Renal pelvis (tissue), 12 donors: ENCODE measurements around the gene SLC43A3. TPM values are rescaled to one million over a fixed set of nuclear protein-coding genes. Genes with fewer than 3 reads are reported as not detected.

ENCODE experiments used
- DNase-seq: peaks from one replicate; pipeline ENCODE4 v3.0.0-alpha.2; 2013
- long read RNA-seq, 16 experiments: transcript quantifications; one replicate each; lab custom pipeline, GENCODE V29; 2026
- polyA plus RNA-seq, 3 donors: library from polyadenylated mRNA; unstranded; fragments of 120-200 nt; gene quantifications; one replicate each; pipeline ENCODE4 v1.2.1, GENCODE V29; 2013; ENCODE audit not compliant: insufficient read length in 3 of 3

SLC43A3 gene
- polyA plus RNA-seq, result 10 to 100 TPM; 20.3 to 25.0 (median 24.4) TPM
- long read RNA-seq, donor 1, partial matches to known transcripts, result 0 of 7 reads
- long read RNA-seq, donor 1, other reads (novel, unspliced or antisense), result 0 of 7 reads
- long read RNA-seq, donor 2, partial matches to known transcripts, result 0 of 7 reads
- long read RNA-seq, donor 2, other reads (novel, unspliced or antisense), result 0 of 7 reads
- long read RNA-seq, donor 3, partial matches to known transcripts, result 0 of 4 reads
- long read RNA-seq, donor 3, other reads (novel, unspliced or antisense), result 0 of 4 reads
- long read RNA-seq, donor 4, partial matches to known transcripts, result 0 of 6 reads
- long read RNA-seq, donor 4, other reads (novel, unspliced or antisense), result 0 of 6 reads
- long read RNA-seq, donor 5, partial matches to known transcripts, result 0 of 5 reads
- long read RNA-seq, donor 5, other reads (novel, unspliced or antisense), result 0 of 5 reads
- long read RNA-seq, donor 6, transcript SLC43A3-203 (14 exons, 2,617 nt), result major isoform, 5 of 10 reads
- long read RNA-seq, donor 6, transcript SLC43A3-226 (1 exons, 1,796 nt), result major isoform, 5 of 10 reads
- long read RNA-seq, donor 6, partial matches to known transcripts, result 0 of 10 reads
- long read RNA-seq, donor 6, other reads (novel, unspliced or antisense), result 0 of 10 reads
- long read RNA-seq, donor 7, transcript SLC43A3-226 (1 exons, 1,796 nt), result major isoform, 7 of 16 reads
- long read RNA-seq, donor 7, partial matches to known transcripts, result 5 of 16 reads
- long read RNA-seq, donor 7, other reads (novel, unspliced or antisense), result 0 of 16 reads
- long read RNA-seq, donor 8, partial matches to known transcripts, result 0 of 3 reads
- long read RNA-seq, donor 8, other reads (novel, unspliced or antisense), result 0 of 3 reads
- long read RNA-seq, donor 9, partial matches to known transcripts, result 0 of 2 reads
- long read RNA-seq, donor 9, other reads (novel, unspliced or antisense), result 0 of 2 reads
- long read RNA-seq, donor 10, transcript SLC43A3-226 (1 exons, 1,796 nt), result major isoform, 5 of 5 reads
- long read RNA-seq, donor 10, partial matches to known transcripts, result 0 of 5 reads
- long read RNA-seq, donor 10, other reads (novel, unspliced or antisense), result 0 of 5 reads
- long read RNA-seq, donor 11, partial matches to known transcripts, result 0 of 8 reads
- long read RNA-seq, donor 11, other reads (novel, unspliced or antisense), result 0 of 8 reads
- long read RNA-seq, donor 12, partial matches to known transcripts, result 0 of 3 reads
- long read RNA-seq, donor 12, other reads (novel, unspliced or antisense), result 0 of 3 reads
- long read RNA-seq, donor 13, partial matches to known transcripts, result 0 of 4 reads
- long read RNA-seq, donor 13, other reads (novel, unspliced or antisense), result 0 of 4 reads
- long read RNA-seq, donor 14, result 0 reads
- long read RNA-seq, donor 15, partial matches to known transcripts, result 0 of 7 reads
- long read RNA-seq, donor 15, other reads (novel, unspliced or antisense), result 0 of 7 reads
- long read RNA-seq, donor 16, partial matches to known transcripts, result 0 of 3 reads
- long read RNA-seq, donor 16, other reads (novel, unspliced or antisense), result 0 of 3 reads

DNA sequence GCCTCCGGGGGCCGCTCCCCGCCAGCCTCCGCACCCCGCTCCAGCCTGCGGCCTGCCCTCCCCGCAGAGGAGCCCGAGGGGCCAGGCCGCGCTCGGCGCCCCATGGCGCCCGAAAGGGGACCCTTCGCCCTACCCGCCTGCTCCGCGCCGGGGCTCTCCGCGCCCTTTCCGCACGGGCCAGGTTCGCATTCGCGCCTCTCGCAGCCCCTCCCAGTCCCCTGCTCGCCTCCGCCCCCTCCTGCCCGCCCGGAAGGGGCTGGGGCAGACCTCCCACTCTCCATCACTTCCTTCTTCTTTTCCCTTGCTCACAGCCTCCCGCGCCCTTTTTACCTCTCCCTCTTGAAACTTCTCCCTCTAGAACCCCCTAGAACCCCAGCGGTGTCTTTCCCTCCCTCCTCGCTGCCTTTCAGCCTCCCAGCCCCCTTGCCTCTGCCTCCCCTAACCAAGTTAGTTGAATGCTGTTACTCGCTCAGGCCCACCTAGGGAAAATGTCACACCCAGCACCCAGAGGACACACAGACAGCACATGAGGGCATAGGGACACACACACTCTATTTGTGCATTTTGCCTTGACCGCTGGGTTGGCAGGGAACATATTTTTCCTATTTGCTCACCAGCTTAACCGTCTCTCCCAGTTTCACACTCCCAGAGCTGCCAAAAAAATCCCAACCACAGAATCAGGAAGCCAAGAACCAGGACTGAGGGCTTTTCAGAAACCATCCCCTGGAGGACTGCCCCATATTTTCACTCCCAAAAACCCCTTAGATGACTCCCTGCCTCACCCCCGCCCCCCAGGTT is at the start of gene SLC43A3:
Gene SLC43A3, minus strand, starts transcription at position 193 of the 798 bp plus-strand sequence. CDS start 949 bp downstream, outside the sequence.
- peak; percentile 57 for DNase-seq

DNA sequence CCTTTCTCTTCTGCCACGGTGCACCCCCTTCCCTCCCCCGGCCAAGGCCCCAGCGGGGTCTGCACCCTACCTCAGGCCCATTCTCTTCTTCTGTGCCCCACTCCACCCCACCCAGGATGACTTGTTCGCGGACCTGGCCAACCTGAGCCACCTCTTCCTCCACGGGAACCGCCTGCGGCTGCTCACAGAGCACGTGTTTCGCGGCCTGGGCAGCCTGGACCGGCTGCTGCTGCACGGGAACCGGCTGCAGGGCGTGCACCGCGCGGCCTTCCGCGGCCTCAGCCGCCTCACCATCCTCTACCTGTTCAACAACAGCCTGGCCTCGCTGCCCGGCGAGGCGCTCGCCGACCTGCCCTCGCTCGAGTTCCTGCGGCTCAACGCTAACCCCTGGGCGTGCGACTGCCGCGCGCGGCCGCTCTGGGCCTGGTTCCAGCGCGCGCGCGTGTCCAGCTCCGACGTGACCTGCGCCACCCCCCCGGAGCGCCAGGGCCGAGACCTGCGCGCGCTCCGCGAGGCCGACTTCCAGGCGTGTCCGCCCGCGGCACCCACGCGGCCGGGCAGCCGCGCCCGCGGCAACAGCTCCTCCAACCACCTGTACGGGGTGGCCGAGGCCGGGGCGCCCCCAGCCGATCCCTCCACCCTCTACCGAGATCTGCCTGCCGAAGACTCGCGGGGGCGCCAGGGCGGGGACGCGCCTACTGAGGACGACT is 49.3 kb upstream of the SLC43A3 start:
- DNase-seq, result no peak

DNA sequence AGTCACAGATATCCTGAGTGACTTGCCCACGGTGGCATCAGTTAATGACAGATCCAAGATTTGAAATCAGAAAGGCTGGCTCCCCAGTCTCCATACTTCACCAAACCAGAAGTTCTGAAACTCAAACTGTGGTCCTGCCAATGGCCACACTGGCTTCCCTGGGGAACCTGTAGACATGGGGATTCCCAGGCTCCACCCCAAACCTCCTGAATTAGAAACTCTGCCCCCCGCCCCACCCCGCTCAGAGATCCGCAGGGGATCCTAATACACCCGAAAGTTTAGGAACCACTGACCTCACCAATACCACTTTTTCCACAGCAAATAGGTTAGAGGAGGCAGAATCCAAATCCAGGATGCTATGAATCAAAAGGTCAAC is 48.7 kb upstream of the SLC43A3 start:
- no peak for DNase-seq

DNA sequence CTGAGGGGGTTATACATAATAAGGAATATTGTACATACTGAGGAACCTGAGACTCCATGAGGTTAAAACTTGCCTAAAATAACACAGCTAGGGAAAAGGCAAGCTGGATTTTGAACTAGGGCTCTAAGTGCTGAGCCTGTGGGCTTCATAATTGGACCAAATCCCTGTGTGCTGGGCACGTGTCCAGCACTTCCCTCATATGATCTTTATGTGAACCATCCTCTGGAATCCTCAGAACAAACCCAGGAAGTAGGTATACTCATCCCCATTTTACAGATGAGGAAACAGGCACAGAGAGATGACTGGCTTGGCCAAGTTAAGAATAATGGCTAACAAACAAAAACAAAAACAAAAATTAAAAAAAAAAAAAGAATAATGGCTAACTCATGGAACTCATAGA is 48.3 kb upstream of the SLC43A3 start:
- no peak for DNase-seq

DNA sequence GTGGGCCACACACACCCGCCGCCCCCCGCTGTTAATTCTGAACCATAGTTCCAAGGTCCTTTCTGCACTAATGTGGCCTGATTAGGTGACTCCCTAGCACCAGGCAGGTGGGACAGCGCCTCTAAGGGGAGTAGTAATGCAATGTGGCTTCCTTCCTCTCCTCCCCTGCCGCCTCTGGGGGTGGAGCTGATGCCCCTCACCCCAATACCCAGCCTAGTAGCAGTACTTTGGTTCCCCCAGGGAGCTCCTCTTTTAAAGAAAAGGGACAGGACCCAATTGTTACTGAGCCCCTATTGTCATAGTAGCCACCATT is 47.8 kb upstream of the SLC43A3 start:
- DNase-seq, result no peak

DNA sequence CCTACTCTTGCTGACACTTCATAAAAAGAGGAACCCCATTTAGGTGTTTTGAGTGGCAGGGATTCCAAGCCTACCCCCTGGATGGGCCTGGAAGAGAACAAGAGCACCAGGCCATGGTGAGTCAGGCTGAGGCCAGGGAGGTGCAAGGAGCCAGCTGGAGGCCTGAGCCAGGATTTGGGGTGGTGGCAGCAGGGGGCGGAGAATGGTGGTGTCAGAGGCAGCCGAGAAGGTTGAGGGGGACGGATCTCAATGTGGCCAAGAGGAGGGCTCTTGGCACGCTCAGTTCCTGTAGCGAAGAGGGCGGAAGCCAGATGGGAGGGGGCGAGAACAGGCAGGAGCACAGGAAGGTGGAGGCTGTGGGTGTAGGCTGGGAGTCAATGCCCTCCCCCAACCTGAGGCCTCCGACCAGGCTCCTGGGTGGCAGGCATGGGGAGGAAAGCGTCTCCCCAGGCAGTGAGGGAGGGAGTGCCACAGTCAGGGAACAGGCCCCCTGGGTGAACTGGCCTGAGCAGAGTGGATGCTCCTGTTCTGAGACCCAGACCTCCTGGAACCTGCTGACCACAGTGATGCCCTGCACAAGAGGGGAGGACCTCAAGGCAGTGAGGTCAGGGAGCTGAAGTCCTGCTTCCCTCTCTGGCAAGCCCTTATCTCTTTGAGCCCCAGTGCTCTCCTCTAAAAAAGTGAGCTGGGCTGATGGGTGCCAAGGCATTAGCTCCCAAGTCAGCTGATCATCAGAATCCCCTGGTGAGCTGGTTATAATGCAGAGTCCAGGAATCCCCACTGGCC is 47.3 kb upstream of the SLC43A3 start:
- DNase-seq, result no peak

DNA sequence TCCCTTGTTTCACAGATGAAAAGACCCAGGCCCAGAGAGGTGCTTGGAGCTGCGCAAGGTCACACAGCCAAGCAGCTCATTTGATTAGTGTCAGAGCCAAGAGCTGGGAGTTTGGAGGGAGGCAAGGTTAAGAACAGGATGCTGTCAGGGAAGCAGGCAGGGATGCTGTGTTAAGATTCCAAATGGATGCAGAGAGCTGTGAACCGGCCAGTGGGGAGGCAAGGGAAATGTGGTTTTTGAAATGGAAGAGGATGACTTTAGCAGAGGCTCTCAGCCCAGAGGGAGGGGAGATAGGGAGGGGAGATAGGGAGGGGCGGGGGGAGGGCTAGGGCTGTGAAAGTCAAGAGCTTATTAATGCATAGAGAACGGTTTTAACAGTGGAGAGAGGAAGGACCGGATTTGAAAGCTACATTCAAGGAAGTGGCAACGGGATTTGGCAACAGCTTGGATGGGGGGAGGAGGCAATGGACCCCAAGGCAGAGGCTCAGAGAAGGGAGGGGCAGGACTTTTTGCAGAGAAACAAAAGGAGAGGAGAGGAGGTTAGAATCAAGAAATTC is 46.4 kb upstream of the SLC43A3 start:
- DNase-seq, result no peak

DNA sequence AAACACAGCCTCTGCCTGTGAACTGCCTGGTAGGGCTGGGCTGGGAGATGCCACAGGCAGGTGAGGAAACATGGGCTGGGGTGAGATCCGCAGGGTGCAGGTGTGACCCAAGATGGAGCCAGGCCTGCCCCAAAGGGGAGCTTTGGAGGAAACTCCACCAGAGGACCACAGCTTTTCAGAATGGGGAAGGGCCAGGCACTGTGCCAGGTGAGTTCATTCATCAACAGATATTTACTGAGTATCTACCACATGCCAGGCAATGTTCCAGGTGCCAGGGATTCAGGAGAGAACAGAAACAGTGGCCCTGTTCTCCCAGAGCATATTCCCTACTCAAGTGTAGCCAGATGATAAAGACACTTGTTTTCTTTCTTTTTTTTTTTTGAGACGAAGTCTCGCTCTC is 44.6 kb upstream of the SLC43A3 start:
- no peak for DNase-seq

DNA sequence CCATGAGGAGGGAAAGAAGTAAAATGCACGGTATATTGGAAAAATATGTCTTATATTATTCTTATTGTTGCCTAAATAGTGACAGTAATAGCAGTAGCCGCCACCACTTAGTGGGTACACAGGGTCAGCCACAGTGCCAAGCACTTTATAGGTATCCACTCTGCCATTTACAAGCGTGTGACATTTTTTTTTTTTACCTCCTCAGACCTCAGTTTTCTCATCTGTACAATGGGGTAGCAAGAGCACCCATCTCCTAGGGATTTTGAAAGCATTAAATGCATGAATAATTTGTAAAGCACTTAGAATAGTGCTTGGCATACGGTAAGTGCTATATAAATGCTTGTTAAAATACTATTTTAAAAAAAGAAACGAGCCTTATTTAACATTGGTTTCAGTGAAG is 42.3 kb upstream of the SLC43A3 start:
- DNase-seq, result no peak

DNA sequence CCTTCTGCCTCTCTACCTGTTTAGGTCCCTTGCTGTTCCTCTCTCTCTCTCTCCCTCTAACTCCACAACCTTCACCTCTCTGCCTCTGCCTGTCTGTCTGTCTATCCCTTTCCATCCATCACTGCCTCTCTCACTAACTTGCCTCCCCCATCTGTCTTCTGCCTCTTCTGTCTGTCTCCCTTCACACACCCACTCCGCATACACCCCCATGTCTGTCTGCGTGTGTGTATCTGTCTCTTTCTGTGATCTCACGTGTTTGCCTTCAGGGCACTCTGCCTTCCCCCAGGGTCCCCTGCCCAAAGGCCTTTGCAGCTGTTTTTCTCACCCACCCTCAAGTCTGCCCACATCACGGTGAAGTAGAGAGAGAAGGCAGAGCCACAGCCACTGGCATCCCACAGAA is 41.4 kb upstream of the SLC43A3 start:
- DNase-seq, result no peak

DNA sequence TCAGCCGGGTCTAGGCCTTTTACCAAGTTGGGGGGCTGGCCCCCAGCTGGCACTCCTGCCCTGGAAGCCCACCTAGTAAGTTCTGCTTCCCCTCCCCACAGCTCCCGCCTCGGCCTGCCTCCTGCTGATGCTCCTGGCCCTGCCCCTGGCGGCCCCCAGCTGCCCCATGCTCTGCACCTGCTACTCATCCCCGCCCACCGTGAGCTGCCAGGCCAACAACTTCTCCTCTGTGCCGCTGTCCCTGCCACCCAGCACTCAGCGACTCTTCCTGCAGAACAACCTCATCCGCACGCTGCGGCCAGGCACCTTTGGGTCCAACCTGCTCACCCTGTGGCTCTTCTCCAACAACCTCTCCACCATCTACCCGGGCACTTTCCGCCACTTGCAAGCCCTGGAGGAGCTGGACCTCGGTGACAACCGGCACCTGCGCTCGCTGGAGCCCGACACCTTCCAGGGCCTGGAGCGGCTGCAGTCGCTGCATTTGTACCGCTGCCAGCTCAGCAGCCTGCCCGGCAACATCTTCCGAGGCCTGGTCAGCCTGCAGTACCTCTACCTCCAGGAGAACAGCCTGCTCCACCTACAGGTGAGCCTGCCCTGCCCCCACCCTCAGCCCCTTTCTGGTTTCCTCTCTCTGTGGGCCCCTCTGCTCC is 40.7 kb upstream of the SLC43A3 start:
- DNase-seq, result no peak

DNA sequence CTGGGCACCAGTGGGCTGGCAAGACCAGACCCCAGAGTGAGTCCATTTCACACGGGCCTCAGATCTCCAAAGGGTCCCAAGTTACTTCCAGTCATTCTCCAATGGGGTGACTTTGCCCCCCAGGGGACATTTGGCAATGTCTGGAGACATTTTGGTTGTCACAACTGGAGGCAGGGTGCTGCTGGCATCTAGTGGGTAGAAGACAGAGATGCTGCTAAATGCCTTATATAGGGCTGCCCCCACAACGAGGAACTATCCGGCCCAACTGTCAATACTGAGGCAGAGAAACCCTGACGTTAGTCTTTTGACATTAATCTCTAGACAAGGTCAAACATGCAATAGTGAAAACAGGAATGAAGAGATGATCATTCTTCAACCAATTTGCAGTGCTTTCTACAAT is 39.8 kb upstream of the SLC43A3 start:
- no peak for DNase-seq

DNA sequence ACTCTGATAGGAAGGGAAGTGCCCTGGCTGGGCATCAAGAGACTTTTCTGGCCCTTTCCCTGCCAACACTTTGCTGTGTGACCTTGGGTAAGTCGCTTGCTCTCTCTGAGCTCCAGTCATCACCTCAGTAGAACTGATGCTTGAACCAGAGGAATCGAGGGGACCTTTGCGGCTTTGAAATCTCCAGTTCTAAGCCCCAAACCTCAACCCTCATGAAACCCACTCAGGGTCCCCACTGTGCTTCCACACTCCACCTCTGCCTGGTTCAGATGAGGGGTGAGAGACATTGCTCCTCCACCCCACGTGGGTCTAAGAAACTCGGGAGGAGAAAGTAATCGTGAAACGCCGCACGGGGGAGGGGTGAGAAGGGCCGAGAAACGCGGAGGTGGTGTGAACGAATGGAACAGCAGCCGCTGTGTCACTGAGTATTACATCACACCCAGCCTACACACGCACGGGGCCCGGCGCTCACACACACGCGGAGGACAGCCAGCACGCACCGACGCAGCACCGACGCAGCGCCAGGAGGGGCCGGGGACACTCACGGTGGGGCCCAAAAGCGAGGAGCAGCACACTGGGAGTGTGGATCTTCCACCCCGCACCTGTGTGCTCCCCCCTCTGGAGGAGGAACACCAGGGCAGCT is 37.7 kb upstream of the SLC43A3 start:
- no peak for DNase-seq

DNA sequence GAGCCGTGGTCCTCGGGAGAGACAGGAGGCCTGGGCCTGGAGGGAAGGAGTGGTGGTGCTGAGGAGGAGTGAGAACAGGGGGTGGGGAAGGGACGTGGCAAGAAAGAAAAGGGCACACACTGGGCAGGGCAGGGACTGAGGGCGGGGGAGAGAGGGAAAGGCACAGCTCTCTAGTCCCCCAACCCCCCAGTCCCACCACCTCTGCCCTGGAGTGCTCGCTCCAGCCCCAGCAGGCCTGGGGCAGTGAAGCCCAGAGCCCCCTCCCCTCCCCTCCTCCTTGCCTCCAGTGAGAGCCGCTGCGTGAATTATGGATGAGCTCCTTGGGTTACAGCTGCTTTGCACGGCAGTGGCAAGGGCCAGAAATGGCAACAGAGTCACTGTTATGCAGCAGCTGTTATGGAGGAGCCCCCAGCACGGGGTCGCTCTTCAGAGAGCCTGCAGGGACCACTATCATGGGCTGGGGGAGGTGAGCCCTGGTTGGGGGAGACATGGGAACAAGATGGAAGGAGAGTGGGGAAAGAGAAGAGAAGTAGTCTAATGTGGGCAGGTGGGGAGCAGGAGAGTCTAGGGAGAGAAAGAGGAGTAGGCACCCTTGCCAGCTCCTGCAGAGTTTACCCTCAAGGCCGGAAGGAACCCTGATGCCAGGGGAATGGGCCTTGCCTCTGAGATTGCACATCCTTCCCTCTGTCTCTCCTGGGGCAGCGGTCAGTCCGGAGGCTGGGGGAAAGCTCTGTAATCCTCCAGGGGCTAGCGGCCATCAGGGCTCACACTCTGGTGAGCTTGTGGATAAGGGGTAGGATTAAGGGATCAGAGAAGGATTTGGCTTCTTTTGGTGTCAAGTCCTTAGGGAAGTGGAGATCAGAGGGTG is 37.0 kb upstream of the SLC43A3 start:
- no peak for DNase-seq

DNA sequence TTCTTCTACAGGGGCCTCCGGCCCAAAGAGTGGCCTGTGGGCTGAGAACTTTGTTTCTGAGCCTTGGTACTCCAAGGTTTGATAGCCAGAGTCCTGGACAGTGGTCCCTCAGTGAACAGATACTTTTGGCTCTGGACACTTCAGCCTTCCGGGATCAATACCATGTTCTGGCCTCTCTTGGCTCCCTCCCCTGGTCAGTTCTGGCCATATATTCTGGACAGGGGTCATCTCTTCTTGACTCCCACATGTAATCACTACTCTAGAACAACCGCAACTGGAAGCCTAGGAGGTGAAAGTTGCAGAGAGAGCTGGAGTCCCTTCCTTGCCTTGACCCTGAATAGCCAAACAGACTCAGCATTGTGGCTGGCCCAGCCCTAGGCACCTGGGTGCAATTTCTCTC is 35.7 kb upstream of the SLC43A3 start:
- DNase-seq, result no peak

DNA sequence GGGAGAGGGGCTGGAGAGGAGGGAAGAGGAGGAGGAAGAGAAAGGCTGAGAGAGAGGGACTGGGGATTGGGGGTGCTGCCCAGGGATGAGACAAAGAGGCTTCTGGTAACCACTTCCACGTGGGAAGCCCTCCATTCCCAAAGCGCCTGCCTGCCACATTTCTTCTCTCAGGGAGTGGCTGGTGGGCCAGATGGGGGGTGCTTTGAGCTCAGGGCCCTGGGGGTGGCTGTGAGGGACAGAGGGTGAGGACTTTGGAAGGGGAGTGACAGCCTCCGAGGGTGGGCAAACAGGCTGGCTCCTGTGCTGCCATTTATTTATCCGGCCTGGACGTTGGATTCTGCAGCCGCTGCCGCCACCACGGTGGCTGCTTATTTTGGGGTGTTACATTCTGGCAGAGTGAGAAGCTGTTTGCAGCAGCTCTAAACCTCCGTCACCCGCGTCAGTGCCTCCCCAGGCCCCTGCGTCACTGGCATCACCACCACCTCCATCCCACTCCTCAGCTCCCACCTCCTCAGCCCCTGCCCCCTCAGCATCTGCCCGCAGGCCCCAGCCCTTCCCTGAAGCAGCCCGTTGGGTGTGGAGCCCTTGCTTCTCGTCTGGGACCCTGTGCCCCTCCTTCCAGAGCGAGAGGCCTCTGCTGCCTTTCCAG is 35.0 kb upstream of the SLC43A3 start:
- DNase-seq, result no peak
